Activated T-cell treated with anti-CD3 and anti-CD28 coated beads, Interleukin-2, amount 50 U/mL, for 4 hours (primary cell): ENCODE data around the gene SPAG7. TPM values are rescaled to one million over a fixed set of nuclear protein-coding genes. Genes with fewer than 3 reads are reported as not detected.

Experiments
- ATAC-seq, 2 donors: fragments of 200-7000 bp; cut with Tn5 transposase; one replicate each; pipeline ENCODE4 v1.10.0; 2021
- DNase-seq: peaks from one replicate; pipeline ENCODE4 v3.0.0-alpha.2; 2020
- H3K27me3 Mint-ChIP-seq: one replicate; pipeline ENCODE4 v1.8.0; 2021; ENCODE audit warnings: low read depth, mixed read lengths
- H3K36me3 Mint-ChIP-seq: one replicate; pipeline ENCODE4 v1.8.0; 2022; ENCODE audit warnings: mixed read lengths; ENCODE audit not compliant: insufficient read depth
- H3K4me1 Mint-ChIP-seq: one replicate; pipeline ENCODE4 v1.8.0; 2021; ENCODE audit warnings: low read depth, mixed read lengths
- H3K4me3 Mint-ChIP-seq: one replicate; pipeline ENCODE4 v1.8.0; 2021; ENCODE audit warnings: mild to moderate bottlenecking, moderate library complexity, mixed read lengths
- H3K9me3 Mint-ChIP-seq: one replicate; pipeline ENCODE4 v1.8.0; 2021; ENCODE audit warnings: mixed read lengths
- total RNA-seq, 3 donors: library from RNA; stranded (reverse); gene quantifications; one replicate each; pipeline ENCODE4 v1.2.1, GENCODE V29; 2021

SPAG7 gene
- 10 to 100 TPM; 47.7 to 67.4 (median 56.9) TPM for total RNA-seq

DNA sequence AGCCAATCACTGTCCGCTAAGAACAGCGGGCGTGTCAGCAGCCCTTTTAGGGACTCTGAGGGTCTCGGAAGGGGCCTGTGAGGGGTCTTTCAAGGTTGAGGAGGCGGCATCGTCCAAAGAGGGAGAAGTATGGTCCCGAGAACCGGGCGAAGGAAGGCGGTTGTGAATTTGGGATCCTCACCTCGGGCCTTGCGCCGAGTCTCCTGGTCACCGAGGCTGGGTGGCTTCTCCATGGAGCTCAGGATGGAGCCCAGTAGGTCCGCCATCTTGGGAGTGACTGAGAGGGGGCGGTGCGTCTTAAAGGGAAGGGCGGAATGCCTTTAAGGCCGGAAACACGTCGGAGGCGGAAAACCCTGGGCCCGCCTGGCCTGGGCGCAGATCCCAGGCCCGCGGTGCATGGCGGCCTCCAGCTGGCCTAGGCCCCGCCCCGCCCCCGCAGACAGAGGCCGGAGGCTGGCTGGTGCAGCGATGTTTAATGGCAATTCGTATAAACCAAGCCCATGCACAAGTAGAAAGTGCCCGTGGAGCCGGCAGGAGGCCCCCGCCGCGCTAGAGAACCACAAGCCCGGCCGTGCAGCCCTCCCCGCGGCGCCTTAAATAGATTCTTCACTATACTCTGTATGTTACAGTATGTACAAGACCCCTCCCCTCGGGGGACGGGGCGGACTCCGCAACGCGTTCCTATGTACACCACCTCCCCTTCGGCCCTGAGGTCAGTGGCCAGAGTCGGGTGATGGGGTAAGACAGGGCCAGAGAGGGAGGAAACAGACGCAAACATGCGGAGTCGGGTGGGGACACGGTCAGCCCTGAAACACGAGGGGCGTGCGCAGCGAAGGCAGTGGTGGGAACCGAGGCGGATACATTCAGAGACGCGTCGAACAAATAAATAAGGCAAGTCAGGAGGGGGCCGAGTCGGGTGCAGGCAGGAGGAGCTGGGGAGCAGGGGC lies at the start of gene SPAG7:
Gene SPAG7 (minus strand): TSS at position 279 of the 947 bp plus-strand sequence. CDS start 13 bp downstream, at position 266.
- Mint-ChIP-seq H3K4me1 (peaks cover 38% of the 10 kb centered on the region), H3K27me3 (no peaks in the 10 kb centered on the region), H3K36me3 (peaks cover 25% of the 10 kb centered on the region), H3K9me3 (no peaks in the 10 kb centered on the region), H3K4me3 (no peak within 1 kb of the TSS)
- peak; percentile 89 for DNase-seq
- peak; percentile 59 to 61 for ATAC-seq

- peaks cover 10% of the 10 kb centered on the region for H3K36me3 Mint-ChIP-seq
- ATAC-seq (no peak), DNase-seq (no peak)
- H3K4me3 Mint-ChIP-seq, result no peak overlapping the region
- H3K27me3 Mint-ChIP-seq, result no peaks in the 10 kb centered on the region
- peaks cover 9% of the 10 kb centered on the region for H3K4me1 Mint-ChIP-seq
- H3K9me3 Mint-ChIP-seq, result no peaks in the 10 kb centered on the region
Measured at GRCh38 chr17:5014357-5014756, 46.7 kb upstream of the SPAG7 start.

GRCh38 chr17:5011928-5012327 lies 44.3 kb upstream of the SPAG7 start:
- no peaks in the 10 kb centered on the region for H3K9me3 Mint-ChIP-seq
- DNase-seq (no peak), ATAC-seq (peak in 1 of 2 donors; percentile 67)
- H3K36me3 Mint-ChIP-seq, result peaks cover 29% of the 10 kb centered on the region
- H3K4me1 Mint-ChIP-seq, result peaks cover 5% of the 10 kb centered on the region
- H3K4me3 Mint-ChIP-seq, result peak overlapping the region; percentile 26
- H3K27me3 Mint-ChIP-seq, result no peaks in the 10 kb centered on the region

GRCh38 chr17:5003214-5003867 lies 35.7 kb upstream of the SPAG7 start:
- H3K4me1 Mint-ChIP-seq, result peaks cover 16% of the 10 kb centered on the region
- H3K27me3 Mint-ChIP-seq, result no peaks in the 10 kb centered on the region
- no peak for DNase-seq
- no peak for ATAC-seq
- no peaks in the 10 kb centered on the region for H3K9me3 Mint-ChIP-seq
- H3K4me3 Mint-ChIP-seq, result no peak overlapping the region
- peaks cover 47% of the 10 kb centered on the region for H3K36me3 Mint-ChIP-seq

GRCh38 chr17:5002121-5002788 lies 34.6 kb upstream of the SPAG7 start:
- Mint-ChIP-seq H3K9me3 (no peaks in the 10 kb centered on the region), H3K4me3 (no peak overlapping the region), H3K36me3 (peaks cover 36% of the 10 kb centered on the region), H3K4me1 (peaks cover 16% of the 10 kb centered on the region), H3K27me3 (no peaks in the 10 kb centered on the region)
- DNase-seq (no peak), ATAC-seq (no peak)

DNA sequence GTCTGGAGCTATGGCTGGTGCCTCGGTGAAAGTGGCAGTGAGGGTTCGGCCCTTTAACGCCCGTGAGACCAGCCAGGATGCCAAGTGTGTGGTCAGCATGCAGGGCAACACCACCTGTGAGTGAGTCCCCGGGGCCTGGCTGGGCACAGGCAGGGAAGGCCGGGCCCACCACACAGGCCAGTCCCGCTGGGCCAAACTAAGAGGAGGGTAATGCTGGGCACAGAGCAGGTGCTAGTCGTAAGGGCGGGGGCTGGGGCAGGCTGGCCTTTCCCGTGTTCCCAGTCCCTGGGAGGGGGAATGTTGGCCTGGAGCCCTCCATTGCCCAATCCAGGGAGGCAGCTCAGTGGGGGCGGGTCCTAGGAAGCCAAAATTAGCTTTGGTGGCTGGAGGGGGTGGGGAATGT lies 32.6 kb upstream of the SPAG7 start:
- H3K4me3 Mint-ChIP-seq, result no peak overlapping the region

GRCh38 chr17:4999430-5000093 lies 31.9 kb upstream of the SPAG7 start:
- H3K4me3 Mint-ChIP-seq, result peak overlapping the region; percentile 84
- no peaks in the 10 kb centered on the region for H3K9me3 Mint-ChIP-seq
- H3K36me3 Mint-ChIP-seq, result peaks cover 18% of the 10 kb centered on the region
- no peak for DNase-seq
- no peaks in the 10 kb centered on the region for H3K27me3 Mint-ChIP-seq
- no peak for ATAC-seq
- peaks cover 25% of the 10 kb centered on the region for H3K4me1 Mint-ChIP-seq

More for the DNA sequence above, 32.6 kb upstream of the SPAG7 start:
- DNase-seq (no peak), ATAC-seq (no peak)
- H3K27me3 Mint-ChIP-seq, result no peaks in the 10 kb centered on the region
- no peaks in the 10 kb centered on the region for H3K9me3 Mint-ChIP-seq
- H3K4me1 Mint-ChIP-seq, result peaks cover 22% of the 10 kb centered on the region
- H3K36me3 Mint-ChIP-seq, result peaks cover 25% of the 10 kb centered on the region

GRCh38 chr17:4998732-4999429 lies 31.3 kb upstream of the SPAG7 start:
- ATAC-seq (no peak), DNase-seq (no peak)
- no peaks in the 10 kb centered on the region for H3K9me3 Mint-ChIP-seq
- H3K27me3 Mint-ChIP-seq, result no peaks in the 10 kb centered on the region
- H3K4me1 Mint-ChIP-seq, result peaks cover 25% of the 10 kb centered on the region
- peak overlapping the region; percentile 84 for H3K4me3 Mint-ChIP-seq
- H3K36me3 Mint-ChIP-seq, result peaks cover 13% of the 10 kb centered on the region

GRCh38 chr17:4998027-4998731 lies 30.6 kb upstream of the SPAG7 start:
- Mint-ChIP-seq H3K4me1 (peaks cover 25% of the 10 kb centered on the region), H3K27me3 (no peaks in the 10 kb centered on the region), H3K4me3 (peak overlapping the region; percentile 84), H3K9me3 (no peaks in the 10 kb centered on the region), H3K36me3 (peaks cover 10% of the 10 kb centered on the region)
- DNase-seq (no peak), ATAC-seq (peak in 1 of 2 donors; percentile 31)

DNA sequence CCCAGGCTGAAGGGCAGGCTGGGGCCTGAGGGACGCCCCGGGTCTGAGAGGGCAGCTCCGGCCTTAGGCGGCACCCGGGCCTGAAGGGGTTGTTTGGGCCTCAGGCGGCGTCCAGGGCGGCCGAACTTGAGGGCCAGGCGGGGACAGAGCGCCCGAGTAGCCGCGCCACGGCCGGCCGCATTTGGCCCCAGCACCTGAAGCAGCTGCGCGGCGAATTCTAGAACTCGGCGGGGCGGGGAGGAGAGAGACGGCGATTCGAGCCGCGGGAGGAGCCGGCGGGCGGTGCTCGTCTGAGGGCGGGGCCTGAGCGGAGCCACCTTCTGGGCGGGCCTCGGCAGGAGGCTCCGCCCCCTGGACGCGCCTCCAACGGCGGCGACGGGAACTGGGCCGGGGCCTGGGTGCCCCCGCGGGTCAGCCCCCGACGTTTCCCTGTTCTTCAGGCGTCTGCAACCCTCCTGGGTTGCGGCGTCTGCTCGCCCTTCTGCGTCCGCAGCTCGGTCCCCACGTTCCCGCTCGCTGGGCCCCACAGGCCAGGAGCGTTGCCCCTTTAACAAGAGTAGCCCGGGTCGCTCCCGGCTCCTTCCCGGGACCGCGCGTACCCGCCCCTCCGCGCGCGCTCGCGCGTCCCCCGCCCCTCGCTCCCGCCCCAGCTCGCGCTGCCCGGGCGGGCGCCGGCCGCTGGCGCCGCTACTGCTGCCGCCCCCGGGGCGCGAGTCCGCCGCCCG lies 29.8 kb upstream of the SPAG7 start, which contains the start of the genes INCA1 and KIF1C:
Gene INCA1 (minus strand): TSS at position 221 of the 725 bp plus-strand sequence. CDS start 3,085 bp downstream, outside the sequence.
Gene KIF1C (plus strand): TSS at position 649 of the 725 bp plus-strand sequence. CDS start 2,297 bp downstream, outside the sequence.
- DNase-seq (peak; percentile 88), ATAC-seq (peak; percentile 95)
- H3K4me3 Mint-ChIP-seq, result peak within 1 kb of the TSS; percentile 84
- H3K4me1 Mint-ChIP-seq, result peaks cover 25% of the 10 kb centered on the region
- no peaks in the 10 kb centered on the region for H3K27me3 Mint-ChIP-seq
- peaks cover 10% of the 10 kb centered on the region for H3K36me3 Mint-ChIP-seq
- no peaks in the 10 kb centered on the region for H3K9me3 Mint-ChIP-seq

- H3K4me1 Mint-ChIP-seq, result peaks cover 27% of the 10 kb centered on the region
- no peaks in the 10 kb centered on the region for H3K27me3 Mint-ChIP-seq
- peaks cover 4% of the 10 kb centered on the region for H3K36me3 Mint-ChIP-seq
Measured at GRCh38 chr17:4994081-4994595, 26.5 kb upstream of the SPAG7 start.

More at GRCh38 chr17:4994081-4994595, 26.5 kb upstream of the SPAG7 start:
- ATAC-seq (no peak), DNase-seq (no peak)
- no peaks in the 10 kb centered on the region for H3K9me3 Mint-ChIP-seq
- H3K4me3 Mint-ChIP-seq, result no peak overlapping the region
